GM19193 (cell line): ENCODE results near the gene PLS3.

Experiments
- POLR2A ChIP-seq: IDR thresholded peaks from 4 replicates; pipeline ENCODE4 v1.6.1; 2011; ENCODE audit not compliant: insufficient read depth, insufficient read length; ENCODE audit errors: extremely low read depth

The PLS3 gene

DNA sequence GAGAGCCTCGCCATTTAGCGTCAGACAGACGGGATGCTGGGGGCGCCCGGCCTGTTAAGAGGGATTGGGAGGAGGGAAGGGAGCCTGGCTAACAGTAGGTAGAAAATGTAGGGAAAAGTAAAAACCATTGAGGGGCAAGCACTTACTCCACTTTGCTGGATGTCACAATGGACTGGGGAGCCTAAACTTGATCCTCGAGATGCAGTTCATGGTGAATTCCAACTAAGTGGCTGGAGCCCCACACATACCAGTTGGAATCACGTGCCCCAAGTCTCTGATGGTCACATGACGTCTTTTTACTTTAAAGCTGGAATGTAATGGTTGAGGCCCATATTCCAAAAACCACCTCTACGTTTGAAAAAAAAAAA, 1.5 kb downstream of the PLS3 start:
- no peak for TF ChIP-seq POLR2A

DNA sequence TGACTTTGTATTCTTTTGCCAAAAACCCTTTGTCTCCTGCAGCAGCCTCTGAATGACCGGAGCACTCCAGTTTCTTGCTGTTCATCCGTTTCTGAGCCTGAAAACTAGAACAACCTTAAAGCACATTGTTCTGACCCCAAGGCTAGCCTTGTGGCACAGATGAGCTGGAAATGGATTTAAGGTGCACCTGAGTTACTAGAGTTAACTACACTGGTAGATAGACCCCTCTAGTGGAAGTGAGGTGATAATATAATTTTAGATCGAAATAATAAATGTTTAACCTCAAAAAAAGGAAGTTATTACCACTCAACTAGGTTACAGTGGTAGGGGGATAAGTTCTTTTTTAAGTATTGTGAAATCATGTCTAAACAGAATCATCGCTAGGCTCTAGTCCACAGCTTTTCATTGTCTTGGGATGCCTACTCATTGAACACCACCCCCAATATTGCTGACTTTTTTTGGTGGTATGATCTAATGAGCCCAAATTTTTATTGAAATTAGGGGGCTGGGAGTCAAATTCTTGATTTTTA, 2.7 kb downstream of the PLS3 start:
- no peak for TF ChIP-seq POLR2A

DNA sequence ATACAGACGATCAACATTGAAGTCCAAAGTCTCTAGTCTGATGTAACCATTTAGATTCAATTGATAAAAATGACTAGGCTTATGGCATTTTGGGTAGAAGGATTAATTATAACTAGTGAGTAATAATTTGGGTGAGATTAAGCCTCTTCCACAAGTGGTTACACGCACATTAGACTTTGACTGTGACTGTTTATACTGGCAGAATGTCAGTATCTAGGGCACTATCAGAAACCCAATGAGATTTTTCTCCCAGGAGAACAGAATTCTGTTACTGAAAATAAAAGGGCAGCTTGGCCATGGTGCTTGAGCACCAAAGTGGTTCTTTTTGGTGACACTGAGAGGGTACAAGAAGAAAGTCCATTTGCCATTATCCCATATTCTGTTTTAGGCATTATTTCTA, 3.3 kb downstream of the PLS3 start:
- no peak for TF ChIP-seq POLR2A

DNA sequence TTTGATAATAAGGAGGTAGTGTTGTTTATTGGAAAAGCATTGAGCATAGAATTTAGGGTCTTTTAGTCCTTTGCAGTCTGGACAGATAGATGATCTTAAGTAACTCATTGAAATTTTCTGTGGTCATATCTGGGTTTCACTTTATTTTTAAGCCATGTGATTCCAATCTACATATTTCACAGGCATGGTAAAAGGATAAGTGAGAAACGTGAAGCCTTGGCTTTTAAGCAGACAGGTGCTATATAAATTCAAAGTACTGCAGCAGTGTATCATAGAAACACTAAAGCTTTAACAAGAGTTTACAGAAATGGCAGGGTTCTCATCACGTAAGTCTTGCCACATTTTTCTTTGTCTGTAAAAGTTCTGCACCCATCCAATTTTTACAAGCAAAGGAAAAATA, 4.9 kb downstream of the PLS3 start:
- TF ChIP-seq POLR2A = no peak

DNA sequence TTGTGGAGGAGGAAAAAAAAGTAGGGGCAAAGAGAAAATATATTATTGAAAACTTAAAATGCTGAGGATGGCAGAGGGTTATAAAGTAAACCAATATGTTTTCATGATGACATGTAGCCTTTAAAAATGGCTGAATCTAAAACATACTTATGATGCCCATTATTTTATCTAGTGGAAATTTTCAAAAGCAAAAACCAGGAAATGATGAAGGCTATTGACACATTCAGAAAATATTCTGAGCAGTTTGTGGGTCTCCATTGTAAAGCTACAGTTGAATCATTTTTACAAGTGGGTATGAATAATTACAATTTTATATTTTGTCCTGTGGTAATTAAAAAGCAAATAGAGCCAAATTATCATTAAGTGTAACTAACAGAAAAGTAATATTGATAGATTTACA, 10.7 kb downstream of the PLS3 start:
- no peak for TF ChIP-seq POLR2A

DNA sequence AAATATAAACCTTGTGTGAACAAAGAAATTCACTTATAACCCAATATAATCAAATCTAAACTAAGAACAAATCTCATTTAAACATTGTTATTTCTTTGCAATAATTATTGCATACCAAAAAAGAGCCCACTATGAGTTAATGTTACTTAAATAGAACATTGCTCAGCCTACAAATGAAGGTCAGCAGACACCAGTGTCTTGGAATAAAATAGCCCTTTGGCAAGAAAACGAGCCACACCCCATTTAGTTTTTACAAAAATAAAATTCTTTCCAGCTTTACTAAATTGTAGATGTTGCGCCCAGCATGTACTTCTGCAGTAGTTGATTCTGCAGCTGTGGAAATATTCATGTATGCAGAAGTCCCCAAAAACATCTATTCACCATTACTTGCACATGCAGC, 12.2 kb downstream of the PLS3 start:
- TF ChIP-seq POLR2A = no peak

DNA sequence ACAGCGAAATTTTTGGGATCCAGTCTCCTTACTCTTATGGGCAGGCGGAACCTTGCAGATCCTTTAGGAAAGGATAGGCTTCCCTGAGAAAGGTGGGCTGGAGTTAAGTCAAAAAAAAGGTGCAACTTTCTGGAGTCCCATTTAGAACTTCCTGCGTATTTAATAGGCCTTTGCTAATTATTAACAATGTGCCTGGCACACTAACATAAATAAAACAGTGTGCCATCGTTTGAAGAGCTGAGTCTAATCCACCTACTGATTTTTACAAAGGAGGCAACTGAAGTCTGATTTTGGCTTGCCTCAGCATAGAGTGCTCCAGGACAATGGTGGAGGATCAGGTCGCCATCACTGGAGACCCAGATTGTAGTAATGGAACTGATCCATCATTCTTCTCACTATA, 15.7 kb downstream of the PLS3 start:
- TF ChIP-seq POLR2A = no peak

DNA sequence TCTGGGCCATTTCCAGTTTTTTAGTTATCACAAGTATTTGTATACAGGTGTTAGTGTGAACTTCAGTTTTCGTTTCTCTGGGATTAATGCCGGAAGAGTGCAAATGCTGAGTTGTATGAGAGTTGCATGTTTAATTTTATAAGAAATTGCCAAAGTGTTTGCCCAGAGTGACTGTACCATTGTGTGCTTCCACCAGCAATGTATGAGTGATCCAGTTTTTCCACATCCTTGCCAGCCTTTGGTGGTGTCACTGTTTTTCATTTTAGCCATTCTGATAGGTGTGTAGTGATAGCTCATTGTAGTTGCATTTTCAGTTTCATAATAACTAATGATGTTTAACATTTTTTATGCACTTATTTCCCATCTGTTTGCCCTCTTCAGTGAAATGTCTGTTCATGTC, 18.4 kb downstream of the PLS3 start:
- TF ChIP-seq POLR2A = no peak

DNA sequence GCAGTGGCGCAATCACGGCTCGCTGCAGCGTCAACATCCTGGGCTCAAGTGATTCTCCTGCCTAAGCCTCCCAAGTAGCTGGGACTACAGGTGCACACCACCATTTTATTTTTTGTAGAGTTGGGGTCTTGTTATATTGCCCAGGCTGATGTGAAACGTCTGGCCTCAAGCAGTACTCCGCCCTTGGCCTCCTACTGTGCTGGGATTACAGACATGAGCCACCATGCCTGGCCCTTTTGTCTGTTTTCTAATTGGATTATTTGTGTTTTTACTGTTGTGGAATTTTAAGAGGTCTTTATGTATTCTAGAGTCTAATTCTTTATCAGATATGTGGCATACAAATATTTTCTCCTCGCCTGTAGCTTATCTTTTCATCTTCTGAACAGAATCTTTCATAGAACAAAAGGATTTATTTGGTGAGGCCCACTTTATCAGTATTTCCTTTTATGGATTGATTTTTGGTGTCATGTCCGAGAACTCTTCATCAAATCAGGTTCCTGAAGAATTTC, 18.9 kb downstream of the PLS3 start:
- TF ChIP-seq POLR2A = no peak

DNA sequence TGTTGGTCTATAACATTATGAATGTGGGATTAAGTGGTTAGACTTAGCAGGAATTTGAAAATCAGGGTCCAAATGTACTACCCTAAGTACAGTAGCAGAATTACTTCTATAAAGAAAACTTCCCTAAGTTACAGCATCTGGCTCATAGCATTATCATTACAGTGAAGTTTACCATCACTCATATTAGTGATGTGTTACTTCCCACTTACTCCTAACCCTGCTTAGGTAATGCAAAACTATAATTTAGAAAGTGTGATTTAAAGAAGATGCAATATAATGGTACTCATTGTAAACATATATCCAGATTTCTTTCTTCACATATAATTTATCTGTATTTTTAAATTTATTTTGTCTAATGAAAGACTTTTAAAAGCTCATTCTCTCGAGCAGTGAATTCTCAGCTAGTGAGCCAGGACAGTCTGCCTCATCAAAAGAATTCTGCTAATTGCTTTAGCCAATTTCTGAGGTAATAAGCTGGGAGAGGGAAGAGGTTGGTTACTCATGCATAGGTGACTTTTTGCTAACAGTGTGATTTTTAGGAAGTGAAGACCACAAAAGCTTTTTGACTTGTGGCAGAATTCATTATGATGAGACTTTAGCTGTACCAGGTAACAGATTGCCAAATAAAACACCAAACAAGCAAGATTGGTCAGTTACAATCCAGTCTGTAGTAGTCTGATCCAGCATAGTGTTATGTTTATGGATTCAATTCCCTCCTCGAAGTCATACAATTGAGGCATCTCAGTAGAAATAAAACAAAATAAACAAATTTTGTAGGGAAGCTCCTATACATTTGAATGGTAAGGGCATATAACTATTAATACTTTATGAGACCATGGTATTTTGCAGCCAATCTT, 21.0 kb downstream of the PLS3 start:
- no peak for TF ChIP-seq POLR2A

DNA sequence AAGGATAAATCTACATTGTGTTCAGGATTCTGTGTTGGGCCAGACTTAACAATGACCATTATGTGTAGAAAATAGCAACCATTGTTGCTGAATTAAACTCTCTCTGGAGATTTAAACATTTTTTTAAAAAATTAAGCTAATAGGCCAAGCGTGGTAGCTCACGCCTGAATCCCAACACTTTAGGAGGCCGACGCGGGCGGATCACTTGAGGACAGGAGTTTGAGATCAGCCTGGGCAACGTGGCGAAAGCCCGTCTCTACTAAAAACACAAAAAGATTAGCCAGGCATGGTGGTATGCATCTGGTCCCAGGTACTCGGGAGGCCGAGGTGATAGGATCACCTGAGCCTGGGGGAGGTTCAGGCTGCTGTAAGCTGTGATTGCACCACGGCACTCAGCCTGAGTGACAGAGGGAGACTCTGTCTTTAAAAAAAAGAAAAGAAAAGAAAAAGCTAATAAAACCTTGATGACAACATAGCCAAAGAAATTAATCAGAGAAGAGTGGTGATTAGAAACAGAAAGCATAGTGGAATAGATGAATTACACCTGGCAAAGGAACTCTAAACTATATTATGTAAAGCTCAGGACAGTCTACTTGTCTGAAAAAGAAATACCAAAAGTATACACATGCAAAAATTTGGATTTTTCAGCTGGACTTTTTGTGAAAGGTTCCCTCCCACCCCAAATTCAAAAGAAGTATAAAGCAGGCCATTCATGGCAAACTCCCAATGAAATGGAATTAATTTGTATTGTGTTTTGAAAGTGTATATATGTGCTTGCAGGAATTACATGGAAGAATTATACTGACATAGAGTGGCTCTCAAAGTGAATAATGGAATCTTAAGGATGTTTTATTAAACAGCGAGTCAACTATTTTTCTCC, 21.9 kb downstream of the PLS3 start:
- TF ChIP-seq POLR2A = no peak

DNA sequence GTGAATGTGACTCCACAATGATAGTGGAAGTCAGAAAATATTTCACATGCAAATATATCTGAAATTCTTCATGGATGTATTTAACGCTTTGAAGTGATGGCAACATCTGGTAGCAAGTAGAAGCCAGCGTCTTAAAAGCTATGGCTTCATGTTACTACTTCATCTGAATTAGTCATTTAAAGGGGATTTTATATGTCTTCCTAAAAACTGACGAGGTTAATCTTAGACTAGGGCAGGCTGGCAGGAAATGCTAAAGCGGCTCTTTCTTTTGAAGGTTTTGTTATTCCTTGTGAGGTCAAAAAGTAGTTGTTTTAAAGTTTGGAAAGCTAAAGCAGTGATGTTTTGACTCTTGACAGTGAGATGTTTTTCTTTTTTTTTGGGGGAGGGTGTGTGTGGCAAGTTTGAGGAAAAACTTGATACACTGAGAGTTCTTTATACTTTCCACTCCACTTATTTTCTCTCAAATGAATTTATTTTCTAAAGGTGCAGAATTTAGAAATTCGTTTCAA, 22.6 kb downstream of the PLS3 start:
- TF ChIP-seq POLR2A = no peak

DNA sequence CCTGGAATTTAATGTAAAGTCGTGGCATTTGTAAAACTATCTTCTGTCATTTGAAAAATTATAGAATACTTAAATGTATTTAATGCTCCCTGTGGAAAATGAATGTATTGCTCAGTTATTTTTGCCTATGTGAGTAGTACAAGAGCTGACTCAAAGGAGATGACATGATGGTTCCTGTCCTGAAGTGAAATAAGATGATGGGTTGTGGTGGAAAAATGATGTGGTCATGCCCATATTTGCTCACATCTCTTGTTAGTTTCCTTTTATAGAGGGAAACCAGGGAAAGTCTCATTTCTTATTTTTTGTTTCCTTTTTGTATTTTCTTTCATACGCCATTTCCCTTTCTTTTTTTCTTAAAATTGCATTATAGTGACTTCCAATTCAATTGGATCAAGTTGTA, 23.7 kb downstream of the PLS3 start:
- TF ChIP-seq POLR2A = no peak

DNA sequence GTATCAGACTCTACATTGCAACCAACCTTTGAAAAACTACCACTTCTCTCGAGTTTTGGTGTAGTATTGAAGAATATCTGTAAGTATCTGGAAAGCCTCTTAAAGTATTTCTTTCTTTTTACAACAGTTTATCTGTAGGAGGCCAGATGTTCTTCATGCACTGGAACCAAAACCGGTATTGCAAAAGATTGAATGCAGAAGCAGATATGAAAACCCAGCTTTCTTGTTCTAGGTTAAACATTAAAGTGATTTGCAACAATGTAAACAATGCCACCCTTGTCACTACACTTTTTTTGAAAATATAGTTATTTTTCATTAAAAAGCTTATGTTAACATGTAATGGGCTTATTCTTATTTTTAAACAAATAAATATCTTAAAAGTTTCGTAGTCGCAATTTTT, 27.2 kb downstream of the PLS3 start:
- TF ChIP-seq POLR2A = no peak

DNA sequence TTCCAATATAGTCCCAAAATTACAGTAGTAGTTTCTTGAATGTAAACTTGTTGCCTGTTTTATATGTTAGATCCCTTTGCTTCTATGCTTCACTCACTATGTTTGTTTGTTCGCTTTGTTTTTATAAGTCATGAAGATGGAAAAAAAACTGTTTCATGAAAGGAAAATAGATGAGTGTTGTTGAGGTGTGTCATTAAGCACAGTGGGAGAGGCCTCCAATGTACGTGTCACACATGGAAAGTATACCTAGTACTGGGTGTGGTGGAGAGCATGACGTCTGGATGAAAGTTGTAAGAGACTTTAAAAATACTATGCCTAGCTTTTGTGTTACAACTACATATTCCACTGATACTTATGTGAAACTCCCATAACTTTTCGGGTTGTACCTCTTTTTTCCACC, 28.4 kb downstream of the PLS3 start:
- TF ChIP-seq POLR2A = no peak

DNA sequence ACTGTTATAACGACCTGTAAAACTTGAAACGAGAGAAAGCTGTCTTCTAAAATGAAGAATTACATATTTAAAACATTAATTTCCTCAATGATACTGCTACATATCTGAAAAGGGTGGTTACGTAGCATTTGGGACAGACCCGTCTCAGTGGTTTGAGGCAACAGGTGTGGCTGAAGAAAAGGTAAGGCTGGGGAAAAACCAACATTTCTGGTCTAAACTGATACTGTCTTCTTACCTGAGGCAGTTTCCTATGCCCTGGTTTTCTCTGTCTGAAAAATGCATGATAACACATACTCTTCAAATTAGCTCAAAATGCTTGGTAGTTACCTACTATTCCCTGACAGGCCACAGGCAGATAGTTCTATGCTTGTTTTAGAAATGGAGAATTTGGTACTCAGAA, 30.4 kb downstream of the PLS3 start:
- TF ChIP-seq POLR2A = no peak
